NCI-H2196 (cell line): ENCODE data around the gene SLC47A2.
"Not testable (repeated sequence)": the region's sequence is repeated elsewhere in the genome, so short reads cannot be mapped to it uniquely, and the experiment has no call there.

Source experiments
- DNase-seq: peaks from one replicate; lab custom pipeline; 2025; ENCODE audit not compliant: unreplicated experiment; lab: John Stamatoyannopoulos, UW

Gene SLC47A2, protein sequence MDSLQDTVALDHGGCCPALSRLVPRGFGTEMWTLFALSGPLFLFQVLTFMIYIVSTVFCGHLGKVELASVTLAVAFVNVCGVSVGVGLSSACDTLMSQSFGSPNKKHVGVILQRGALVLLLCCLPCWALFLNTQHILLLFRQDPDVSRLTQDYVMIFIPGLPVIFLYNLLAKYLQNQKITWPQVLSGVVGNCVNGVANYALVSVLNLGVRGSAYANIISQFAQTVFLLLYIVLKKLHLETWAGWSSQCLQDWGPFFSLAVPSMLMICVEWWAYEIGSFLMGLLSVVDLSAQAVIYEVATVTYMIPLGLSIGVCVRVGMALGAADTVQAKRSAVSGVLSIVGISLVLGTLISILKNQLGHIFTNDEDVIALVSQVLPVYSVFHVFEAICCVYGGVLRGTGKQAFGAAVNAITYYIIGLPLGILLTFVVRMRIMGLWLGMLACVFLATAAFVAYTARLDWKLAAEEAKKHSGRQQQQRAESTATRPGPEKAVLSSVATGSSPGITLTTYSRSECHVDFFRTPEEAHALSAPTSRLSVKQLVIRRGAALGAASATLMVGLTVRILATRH

GRCh38 chr17:19716108-19717030 is at the start of gene SLC47A2:
Gene SLC47A2 (minus strand): TSS chr17:19716584. CDS start chr17:19716555, 29 bp downstream.
- no peak for DNase-seq

DNA sequence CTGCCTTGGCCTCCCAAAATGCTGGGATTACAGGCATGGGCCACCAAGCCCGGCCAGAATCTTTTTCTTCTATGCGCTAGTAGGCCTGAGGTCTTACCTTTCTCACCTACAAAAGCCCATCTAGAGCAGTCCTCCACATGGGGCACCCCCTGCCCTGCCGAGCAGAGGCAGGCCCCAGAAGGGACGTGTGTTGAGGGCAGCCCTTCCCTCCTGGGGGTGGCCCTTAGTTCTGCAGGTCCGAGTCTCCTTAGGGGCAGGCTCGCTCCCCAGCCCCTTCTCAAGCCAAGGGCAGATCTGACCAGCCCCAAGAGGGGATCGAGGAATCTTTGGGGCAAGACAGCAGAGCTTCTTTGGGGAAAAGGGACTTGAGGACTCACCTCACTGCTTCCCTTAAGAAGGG is 49.6 kb upstream of the SLC47A2 start:
- DNase-seq: no peak

GRCh38 chr17:19763991-19764390 is 47.6 kb upstream of the SLC47A2 start:
- DNase-seq: not testable (repeated sequence)

GRCh38 chr17:19763416-19763815 is 47.0 kb upstream of the SLC47A2 start:
- DNase-seq: no peak

DNA sequence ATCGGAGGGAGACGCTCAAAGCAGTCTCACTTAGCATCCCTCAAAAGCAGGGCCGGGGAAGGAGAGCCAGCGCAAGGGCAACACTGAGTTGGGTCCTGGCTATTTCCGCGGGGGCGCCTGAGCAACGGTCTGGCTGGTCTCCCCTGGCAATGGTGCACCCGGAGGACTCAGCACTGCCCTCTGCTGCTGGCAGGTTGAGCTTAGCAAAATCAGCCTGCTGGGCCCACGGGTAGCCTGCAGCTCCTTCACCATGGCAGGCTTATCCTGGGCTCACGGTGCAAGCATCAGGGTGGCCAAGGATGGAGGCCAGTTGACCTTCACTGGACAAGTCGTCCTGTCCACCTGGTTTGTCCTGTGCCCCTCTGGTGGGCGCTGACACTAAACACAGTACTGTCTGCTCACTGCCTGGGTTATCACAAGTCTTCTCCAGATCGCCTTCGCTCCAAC is 46.2 kb upstream of the SLC47A2 start:
- peak; percentile 8 for DNase-seq

DNA sequence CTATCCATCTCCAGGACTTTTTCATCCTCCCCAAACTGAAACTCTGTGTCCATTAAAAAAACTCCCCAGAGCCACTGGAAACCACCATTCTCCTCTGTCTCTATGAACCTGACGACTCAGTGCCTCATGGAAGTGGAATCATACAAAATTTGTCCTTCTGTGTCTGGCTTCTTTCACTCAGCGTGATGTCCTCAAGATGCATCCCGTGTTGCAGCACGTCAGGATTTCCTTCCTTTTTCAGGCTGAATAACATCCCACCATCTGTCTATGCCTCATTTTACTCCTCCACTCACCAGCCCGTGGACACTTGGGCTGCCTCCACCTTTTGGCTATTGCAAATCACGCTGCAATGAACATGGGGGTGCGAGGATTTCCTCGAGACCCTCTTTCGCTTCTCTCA is 44.4 kb upstream of the SLC47A2 start:
- DNase-seq: no peak

DNA sequence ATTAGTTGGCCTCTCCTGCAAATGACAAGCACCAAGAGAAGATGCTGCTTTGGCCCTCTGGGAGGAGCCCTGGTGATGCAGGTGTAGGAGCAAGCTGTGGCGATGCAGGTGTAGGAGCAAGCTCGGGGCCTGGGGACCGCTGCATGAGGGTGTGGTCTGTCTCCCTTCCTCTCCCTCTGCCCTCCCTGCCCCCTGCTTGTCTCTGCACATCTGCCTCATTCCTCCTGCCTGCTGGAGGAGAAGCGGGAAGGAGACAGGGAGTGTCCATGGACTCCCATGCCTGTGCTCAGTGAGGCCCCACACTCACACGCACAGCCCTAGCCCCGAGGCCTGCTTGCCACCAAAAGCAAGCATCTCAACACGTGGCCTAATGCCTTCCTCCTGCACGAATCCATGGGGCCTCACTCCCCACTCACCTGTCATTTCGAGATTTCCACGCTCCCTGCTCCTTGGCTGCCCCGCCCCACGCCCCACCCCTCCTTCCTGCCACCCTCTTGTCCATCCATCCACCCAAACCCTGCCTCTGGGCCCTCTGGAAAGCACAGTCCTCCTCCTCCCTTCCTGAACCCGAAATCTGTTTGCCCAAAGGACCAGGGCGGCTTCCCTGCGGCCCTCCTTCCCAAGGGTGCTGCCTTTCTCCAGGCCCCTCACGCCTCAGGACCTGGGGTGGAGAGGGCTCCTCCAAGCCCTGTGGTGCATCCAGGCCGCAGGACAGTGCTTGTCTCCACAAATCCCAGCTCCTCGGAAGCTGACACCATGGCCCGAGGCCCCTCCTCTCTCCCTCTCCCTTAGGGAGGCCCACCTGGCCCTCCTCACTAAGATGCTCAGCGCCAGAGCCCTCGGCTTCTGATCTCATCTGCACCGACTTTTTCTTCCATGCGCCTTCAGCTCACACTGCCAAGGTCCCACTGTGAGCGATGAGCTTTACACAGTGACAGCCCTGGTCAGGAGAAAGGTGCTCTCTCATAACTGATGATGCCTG is 43.5 kb upstream of the SLC47A2 start:
- DNase-seq: no peak

DNA sequence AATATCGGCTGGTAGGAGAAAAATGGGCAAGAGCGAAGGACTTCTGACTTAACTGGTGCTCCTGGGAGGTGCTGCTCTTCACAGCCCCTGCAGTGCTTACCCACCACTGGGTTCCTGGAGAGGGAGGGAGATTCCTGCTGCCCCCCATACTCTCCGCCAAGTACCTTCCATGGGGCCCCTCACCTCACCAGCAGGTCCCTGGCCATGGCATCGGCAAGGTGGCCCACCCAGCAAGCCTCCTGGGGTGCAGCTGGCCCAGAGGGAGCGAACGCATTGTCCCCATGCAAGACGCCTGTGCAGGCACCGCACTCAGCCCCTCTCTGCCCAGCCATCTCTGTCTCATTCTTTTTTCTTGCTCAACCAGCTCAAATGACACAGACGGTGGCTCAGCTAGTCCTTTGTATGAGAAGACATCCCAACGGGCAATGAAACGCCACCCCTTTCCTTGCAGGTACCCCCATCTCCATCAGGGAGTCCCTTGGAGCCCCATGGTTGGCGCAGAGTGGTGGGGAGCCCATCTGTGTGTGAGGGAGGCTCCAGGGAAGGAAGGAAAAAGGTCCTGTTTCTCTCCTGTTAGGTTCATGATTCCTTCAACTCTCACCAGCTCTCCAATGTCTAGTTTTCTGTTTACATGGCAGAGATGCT is 41.3 kb upstream of the SLC47A2 start:
- no peak for DNase-seq

- DNase-seq: no peak
These were observed 40.2 kb upstream of the SLC47A2 start for GRCh38 chr17:19756546-19756945.

- no peak for DNase-seq
These were observed 39.6 kb upstream of the SLC47A2 start for GRCh38 chr17:19755821-19756510.

- DNase-seq: no peak
These were observed 39.0 kb upstream of the SLC47A2 start for GRCh38 chr17:19755392-19755791.

DNA sequence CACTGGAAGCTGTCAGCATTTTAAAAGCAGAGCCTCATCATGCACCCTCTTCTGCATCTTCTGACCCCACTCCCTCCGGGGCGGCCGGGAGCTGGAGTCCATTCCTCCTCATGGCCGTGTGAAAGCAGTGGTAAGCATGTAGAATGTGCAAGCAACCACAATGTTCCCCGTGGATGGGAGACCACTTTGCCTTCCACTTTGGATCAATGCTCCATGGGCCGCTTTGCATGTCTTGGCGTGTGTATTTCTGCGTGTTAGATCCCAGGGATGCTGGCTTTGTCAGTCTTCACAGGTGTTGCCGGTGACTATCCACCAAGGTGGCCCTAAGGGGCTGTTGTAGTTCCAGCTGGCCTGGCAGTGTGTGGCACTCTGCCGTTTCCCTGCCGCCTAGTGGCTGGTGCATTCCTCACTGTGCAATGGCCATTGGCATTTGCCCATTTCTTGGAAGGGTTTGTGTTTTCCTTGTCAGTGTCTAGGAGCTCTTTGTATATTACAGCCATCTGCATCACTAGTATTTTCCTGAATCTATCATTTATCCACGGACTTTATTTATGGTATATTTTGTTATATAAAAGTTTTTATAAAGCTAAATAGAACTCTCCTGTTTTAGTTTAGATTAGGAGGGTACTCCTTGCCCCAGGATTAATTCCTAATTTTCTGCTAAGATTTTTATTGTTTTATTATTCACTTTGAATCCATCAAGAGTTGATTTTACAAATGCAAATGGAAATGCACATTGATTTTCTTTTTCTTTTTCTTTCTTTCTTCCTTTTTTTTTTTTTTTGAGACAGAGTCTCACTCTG is 37.5 kb upstream of the SLC47A2 start:
- DNase-seq: peak; percentile 13

DNA sequence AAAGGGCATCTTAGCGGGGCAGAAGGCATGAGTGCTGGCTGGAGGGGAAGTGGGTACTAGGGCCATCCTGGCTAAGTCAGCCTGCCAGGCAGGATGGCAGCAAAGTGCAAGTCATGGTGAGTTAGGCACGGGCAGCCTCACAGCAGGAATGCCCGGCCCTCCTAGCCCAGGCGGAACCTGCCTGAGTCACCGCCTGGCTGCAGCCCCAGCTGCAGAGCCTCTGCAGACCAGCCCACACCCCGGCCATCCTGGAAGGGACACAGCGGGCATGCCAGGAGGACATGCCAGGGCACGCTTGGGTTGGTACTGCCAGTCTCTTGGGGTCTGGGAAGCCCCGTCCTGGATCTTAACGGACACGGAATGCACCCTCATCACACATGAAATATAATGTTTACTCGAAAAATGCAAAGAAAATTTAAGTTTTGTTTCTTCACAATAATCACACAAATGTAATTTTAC is 36.7 kb upstream of the SLC47A2 start:
- DNase-seq: peak; percentile 61

DNA sequence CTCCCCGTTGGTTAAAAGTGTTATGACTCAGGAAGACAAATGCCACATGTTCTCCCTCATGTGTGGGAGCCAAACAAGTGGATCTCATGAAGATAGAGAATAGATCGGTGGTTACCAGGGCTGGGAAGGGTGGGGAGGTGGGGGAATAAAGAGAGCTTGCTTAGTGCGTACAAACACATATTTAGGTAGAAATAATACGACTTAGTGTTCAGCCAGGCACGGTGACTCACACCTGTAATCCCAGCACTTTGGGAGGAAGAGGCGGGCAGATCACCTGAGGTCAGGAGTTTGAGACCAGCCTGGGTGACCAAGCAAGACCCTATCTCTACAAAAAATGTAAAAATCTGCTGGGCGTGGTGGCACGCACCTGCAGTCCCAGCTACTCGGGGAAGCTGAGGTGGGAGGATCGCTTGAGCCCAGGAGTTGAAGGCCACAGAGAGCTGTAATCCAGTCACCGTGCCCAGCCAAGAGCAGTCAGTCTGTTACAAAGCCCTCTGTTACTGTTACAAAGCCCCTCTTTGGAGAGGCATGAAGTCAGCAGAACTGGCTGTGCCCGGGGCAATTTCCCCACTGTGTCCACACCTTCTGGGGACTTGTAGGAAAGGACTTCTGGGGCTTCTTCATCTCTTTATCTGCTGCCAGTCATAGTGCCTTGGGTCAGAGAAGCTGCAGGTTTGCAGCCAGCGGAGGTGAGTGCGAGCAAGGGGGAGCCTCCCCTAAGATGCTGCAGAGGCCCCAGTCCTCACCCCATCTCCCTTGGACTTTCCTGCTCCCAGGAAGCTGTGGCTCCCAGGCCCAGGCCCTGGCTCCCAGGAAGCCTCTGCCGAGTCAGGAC is 36.0 kb upstream of the SLC47A2 start:
- DNase-seq: no peak

GRCh38 chr17:19750835-19751234 is 34.5 kb upstream of the SLC47A2 start:
- DNase-seq: no peak

GRCh38 chr17:19750020-19750572 is 33.7 kb upstream of the SLC47A2 start:
- DNase-seq: no peak

GRCh38 chr17:19748807-19749193 is 32.4 kb upstream of the SLC47A2 start:
- DNase-seq: no peak
